ENCODE data around the gene PHLPP1. TPM values are rescaled to one million over a fixed set of nuclear protein-coding genes. Genes with fewer than 3 reads are reported as not detected.

The PHLPP1 gene
- total and polyA plus RNA-seq, 9 donors: 4.4 to 15.9 (median 12.0) TPM

- Histone ChIP-seq H3K36me3 (no peaks in the 10 kb centered on the region), H3K27ac (no peak overlapping the region), H3K4me3 (no peak overlapping the region), H3K9me3 (no peaks in the 10 kb centered on the region), H3K4me1 (ENCODE audit: insufficient read depth) (no peaks in the 10 kb centered on the region), H3K27me3 (no peaks in the 10 kb centered on the region)
- WGBS, 3 donors: 71 to 77% (median 77%) methylated on average over 9 of the region's 9 CpGs
- no peak for TF ChIP-seq POLR2A (IDR thresholded peaks at IDR 0.05)
- TF ChIP-seq EP300 (IDR thresholded peaks at IDR 0.05): no peak
- TF ChIP-seq CTCF (IDR thresholded peaks at IDR 0.05): no peak
- intact Hi-C loops (cut with DNase I): no loop called here
- DNase-seq: no peak
Measured at GRCh38 chr18:62678847-62679485, 36.4 kb upstream of the PHLPP1 start.

- DNase-seq: no peak
Measured at GRCh38 chr18:62682371-62682770, 33.0 kb upstream of the PHLPP1 start.

GRCh38 chr18:62683935-62684334 lies 31.4 kb upstream of the PHLPP1 start:
- Histone ChIP-seq H3K27me3 (no peaks in the 10 kb centered on the region), H3K27ac (no peak overlapping the region), H3K9me3 (no peaks in the 10 kb centered on the region), H3K4me3 (no peak overlapping the region), H3K36me3 (no peaks in the 10 kb centered on the region), H3K4me1 (ENCODE audit: insufficient read depth) (no peaks in the 10 kb centered on the region)
- intact Hi-C loops (cut with DNase I): no loop called here
- WGBS, 3 donors: 78 to 82% (median 82%) methylated on average over 4 of the region's 4 CpGs
- no peak for TF ChIP-seq POLR2A (IDR thresholded peaks at IDR 0.05)
- TF ChIP-seq CTCF (IDR thresholded peaks at IDR 0.05): no peak
- DNase-seq: no peak

More at GRCh38 chr18:62682371-62682770, 33.0 kb upstream of the PHLPP1 start:
- Histone ChIP-seq H3K27me3 (no peaks in the 10 kb centered on the region), H3K4me1 (ENCODE audit: insufficient read depth) (no peaks in the 10 kb centered on the region), H3K4me3 (no peak overlapping the region), H3K9me3 (no peaks in the 10 kb centered on the region), H3K36me3 (no peaks in the 10 kb centered on the region), H3K27ac (no peak overlapping the region)
- WGBS, 3 donors: 60 to 77% (median 64%) methylated on average over 4 of the region's 4 CpGs
- TF ChIP-seq POLR2A (IDR thresholded peaks at IDR 0.05) (no peak), CTCF (IDR thresholded peaks at IDR 0.05) (no peak), EP300 (IDR thresholded peaks at IDR 0.05) (no peak)
- intact Hi-C loops (cut with DNase I): no loop called here

- no peak for DNase-seq
- no peaks in the 10 kb centered on the region for H3K36me3 ChIP-seq
- H3K9me3 ChIP-seq: no peaks in the 10 kb centered on the region
- no peak overlapping the region for H3K4me3 ChIP-seq
- intact Hi-C loops (cut with DNase I): no loop called here
- TF ChIP-seq CTCF (IDR thresholded peaks at IDR 0.05) (no peak), POLR2A (IDR thresholded peaks at IDR 0.05) (no peak), EP300 (IDR thresholded peaks at IDR 0.05) (no peak)
- WGBS, 3 donors: 87 to 96% (median 93%) methylated on average over 7 of the region's 7 CpGs
- no peaks in the 10 kb centered on the region for H3K27me3 ChIP-seq
- H3K4me1 ChIP-seq (ENCODE audit: insufficient read depth): no peaks in the 10 kb centered on the region
- H3K27ac ChIP-seq: no peak overlapping the region
Measured at GRCh38 chr18:62688743-62689317, 26.5 kb upstream of the PHLPP1 start.

All from ovary (tissue), 9 donors.